Smooth muscle cell (in vitro differentiated cells): ENCODE data around the gene HTRA1. TPM values are rescaled to one million over a fixed set of nuclear protein-coding genes. Genes with fewer than 3 reads are reported as not detected.

Experiments
- DNase-seq: peaks from one replicate; lab custom pipeline; 2025; ENCODE audit not compliant: unreplicated experiment; lab: John Stamatoyannopoulos, UW
- H2AFZ ChIP-seq: fragments of 200-600 bp; sonication (generic); 2 replicates; pipeline ENCODE4 v1.6.0; 2016; ENCODE audit warnings: antibody characterized with exemption, low read depth, mild to moderate bottlenecking
- H3F3A ChIP-seq: fragments of 200-600 bp; sonication (generic); 2 replicates; pipeline ENCODE4 v1.6.0; 2017; ENCODE audit warnings: antibody characterized with exemption, low read depth
- H3K27ac ChIP-seq: fragments of 200-600 bp; sonication (generic); 2 replicates; pipeline ENCODE4 v1.5.1; 2016; ENCODE audit warnings: low read depth, mild to moderate bottlenecking
- H3K27me3 ChIP-seq: fragments of 200-600 bp; sonication (generic); 2 replicates; pipeline ENCODE4 v1.6.1; 2016; ENCODE audit warnings: low read depth, mild to moderate bottlenecking
- H3K36me3 ChIP-seq: fragments of 200-600 bp; sonication (generic); 2 replicates; pipeline ENCODE4 v1.5.1; 2016; ENCODE audit warnings: low read depth
- H3K4me1 ChIP-seq: fragments of 200-600 bp; sonication (generic); 2 replicates; pipeline ENCODE4 v1.5.1; 2016; ENCODE audit warnings: low read depth
- H3K4me2 ChIP-seq: fragments of 200-600 bp; sonication (generic); 2 replicates; pipeline ENCODE4 v1.6.0; 2016; ENCODE audit warnings: mild to moderate bottlenecking
- H3K4me3 ChIP-seq: fragments of 200-600 bp; sonication (generic); 2 replicates; pipeline ENCODE4 v1.5.1; 2016; ENCODE audit warnings: mild to moderate bottlenecking
- H3K79me2 ChIP-seq: fragments of 200-600 bp; sonication (generic); 2 replicates; pipeline ENCODE4 v1.6.0; 2016; ENCODE audit warnings: low read depth, mild to moderate bottlenecking
- H3K9ac ChIP-seq: fragments of 200-600 bp; sonication (generic); 2 replicates; pipeline ENCODE4 v1.6.0; 2016; ENCODE audit warnings: low read depth
- H3K9me3 ChIP-seq: fragments of 200-600 bp; sonication (generic); replicated peaks from 2 replicates; pipeline ENCODE4 v1.5.1; 2016; ENCODE audit warnings: low read depth
- H4K20me1 ChIP-seq: fragments of 200-600 bp; sonication (generic); 2 replicates; pipeline ENCODE4 v1.6.0; 2016; ENCODE audit warnings: low read depth
- WGBS: methylation state at CpG from one replicate; pipeline ENCODE4 v1.1.7; 2016; ENCODE audit warnings: low lambda C conversion rate; 5-methylcytosine and 5-hydroxymethylcytosine counted together
- polyA plus RNA-seq: library from polyadenylated mRNA; unstranded; fragments of >200 nt; fragmentation: Nextera tagmentation; extraction: Ambion mirVana; gene quantifications from 2 replicates; pipeline ENCODE4 v1.2.1, GENCODE V29; 2016
- total RNA-seq: library from RNA; depleted of rRNA; stranded (reverse); fragments of >200 nt; gene quantifications from 2 replicates; pipeline ENCODE4 v1.2.3, GENCODE V29; 2014
- TF ChIP-seq, protein P1 (sequence below): fragments of 200-600 bp; sonication (generic); IDR thresholded peaks from 2 replicates; pipeline ENCODE4 v1.5.1; 2017; ENCODE audit warnings: borderline replicate concordance, mild to moderate bottlenecking, antibody characterized with exemption; ENCODE audit not compliant: insufficient read depth, poor library complexity, severe bottlenecking

HTRA1 gene
- total and polyA plus RNA-seq, 2 experiments from 2014 or later = 175 to 257 TPM

DNA sequence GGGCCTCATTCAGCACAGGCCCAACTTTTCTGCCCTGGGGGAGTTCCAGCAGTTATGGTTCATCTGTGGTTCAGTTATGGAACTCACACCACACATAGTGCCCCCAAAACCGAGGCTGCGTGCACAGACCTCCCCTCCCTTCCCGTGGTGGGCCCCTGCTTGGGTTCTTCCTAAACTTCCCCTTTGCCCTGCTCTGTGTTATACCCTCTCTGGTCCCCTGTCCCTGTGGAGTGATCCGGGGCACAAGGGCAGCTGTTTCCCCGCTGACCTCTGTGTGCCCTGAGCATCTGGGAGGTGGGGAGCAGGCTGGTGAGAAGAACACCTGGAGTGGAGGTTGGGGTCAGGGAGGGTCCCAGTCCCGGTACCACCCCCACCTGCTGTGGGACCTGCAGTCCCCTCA, 39.4 kb downstream of the HTRA1 start:
- H3K9ac ChIP-seq = no peak overlapping the region
- no peak overlapping the region for H3K4me3 ChIP-seq
- no peaks in the 10 kb centered on the region for H3K36me3 ChIP-seq
- no peak for DNase-seq
- H3K4me2 ChIP-seq = no peak overlapping the region
- no peaks in the 10 kb centered on the region for H3K79me2 ChIP-seq
- no peaks in the 10 kb centered on the region for H3F3A ChIP-seq
- H3K27ac ChIP-seq = no peak overlapping the region
- no peaks in the 10 kb centered on the region for H3K27me3 ChIP-seq
- WGBS = 97% methylated on average over 6 of the region's 6 CpGs
- no peak overlapping the region for H2AFZ ChIP-seq
- H3K4me1 ChIP-seq = no peaks in the 10 kb centered on the region
- no peaks in the 10 kb centered on the region for H4K20me1 ChIP-seq
- TF ChIP-seq, protein P1, sequence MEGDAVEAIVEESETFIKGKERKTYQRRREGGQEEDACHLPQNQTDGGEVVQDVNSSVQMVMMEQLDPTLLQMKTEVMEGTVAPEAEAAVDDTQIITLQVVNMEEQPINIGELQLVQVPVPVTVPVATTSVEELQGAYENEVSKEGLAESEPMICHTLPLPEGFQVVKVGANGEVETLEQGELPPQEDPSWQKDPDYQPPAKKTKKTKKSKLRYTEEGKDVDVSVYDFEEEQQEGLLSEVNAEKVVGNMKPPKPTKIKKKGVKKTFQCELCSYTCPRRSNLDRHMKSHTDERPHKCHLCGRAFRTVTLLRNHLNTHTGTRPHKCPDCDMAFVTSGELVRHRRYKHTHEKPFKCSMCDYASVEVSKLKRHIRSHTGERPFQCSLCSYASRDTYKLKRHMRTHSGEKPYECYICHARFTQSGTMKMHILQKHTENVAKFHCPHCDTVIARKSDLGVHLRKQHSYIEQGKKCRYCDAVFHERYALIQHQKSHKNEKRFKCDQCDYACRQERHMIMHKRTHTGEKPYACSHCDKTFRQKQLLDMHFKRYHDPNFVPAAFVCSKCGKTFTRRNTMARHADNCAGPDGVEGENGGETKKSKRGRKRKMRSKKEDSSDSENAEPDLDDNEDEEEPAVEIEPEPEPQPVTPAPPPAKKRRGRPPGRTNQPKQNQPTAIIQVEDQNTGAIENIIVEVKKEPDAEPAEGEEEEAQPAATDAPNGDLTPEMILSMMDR = no peak
- no peaks in the 10 kb centered on the region for H3K9me3 ChIP-seq

DNA sequence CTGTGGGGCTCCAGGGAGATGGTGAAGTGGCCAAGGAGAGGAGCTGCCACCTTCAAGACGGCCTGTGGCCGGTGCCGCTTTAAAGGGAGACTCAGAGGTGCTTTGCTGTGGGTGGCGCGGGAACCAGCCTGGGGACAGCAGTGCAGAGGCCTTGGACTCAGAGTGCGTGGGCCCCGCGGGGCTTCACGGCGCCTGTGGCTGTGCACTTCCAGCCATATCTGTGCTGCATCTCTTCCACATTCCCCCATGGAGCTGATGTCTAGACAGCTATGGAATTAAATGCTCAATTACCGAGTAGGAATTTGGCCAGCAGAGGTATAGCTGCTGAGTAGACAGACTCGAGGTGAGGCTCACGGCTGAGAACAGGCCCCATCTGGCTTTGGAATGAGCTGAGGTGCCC, 41.7 kb downstream of the HTRA1 start:
- Histone ChIP-seq H3K27ac (no peak overlapping the region), H3K9ac (no peak overlapping the region), H3K79me2 (no peaks in the 10 kb centered on the region), H4K20me1 (no peaks in the 10 kb centered on the region), H2AFZ (no peak overlapping the region), H3K4me3 (no peak overlapping the region), H3F3A (no peaks in the 10 kb centered on the region), H3K36me3 (no peaks in the 10 kb centered on the region), H3K4me2 (no peak overlapping the region), H3K9me3 (no peaks in the 10 kb centered on the region), H3K4me1 (no peaks in the 10 kb centered on the region), H3K27me3 (no peaks in the 10 kb centered on the region)
- no peak for DNase-seq
- 62% methylated on average over 13 of the region's 13 CpGs for WGBS
- TF ChIP-seq, protein P1 = no peak

DNA sequence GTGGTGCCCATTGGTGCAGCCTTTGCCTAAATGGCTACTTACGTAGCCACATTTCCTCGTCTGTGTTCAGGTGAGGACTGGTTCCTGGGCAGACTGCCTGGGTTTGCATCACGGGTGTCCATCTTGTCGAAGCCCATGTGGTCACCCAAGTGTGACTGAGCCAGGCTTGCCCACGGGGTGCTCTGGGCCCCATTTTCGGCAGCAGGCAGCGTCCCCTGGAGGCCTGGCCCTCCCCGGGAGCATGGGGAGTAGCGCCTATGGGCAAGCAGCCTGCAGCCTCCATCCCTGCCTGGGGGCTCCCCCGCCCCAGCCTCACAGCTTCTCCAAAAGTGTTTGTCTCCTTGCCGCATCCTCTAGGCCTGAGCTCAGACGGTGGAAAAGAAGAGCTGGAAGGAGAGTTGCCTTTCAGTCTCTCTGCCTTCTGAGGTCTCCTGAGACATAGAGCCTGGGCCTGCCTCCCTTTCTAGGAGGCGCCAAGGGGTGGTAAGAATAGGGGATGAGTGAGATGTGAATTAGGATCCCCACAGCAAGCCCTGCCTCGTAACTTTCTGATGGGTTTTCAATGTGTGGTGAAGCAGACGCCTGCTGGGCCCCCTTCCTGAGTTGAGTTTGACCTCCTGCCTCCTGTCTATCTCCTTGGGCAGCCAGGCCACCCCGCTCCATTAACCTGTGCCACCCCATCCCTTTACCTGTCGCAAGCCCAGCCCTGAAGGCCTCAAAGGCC, 42.7 kb downstream of the HTRA1 start:
- H3K9ac ChIP-seq = no peak overlapping the region
- no peaks in the 10 kb centered on the region for H3K4me1 ChIP-seq
- no peaks in the 10 kb centered on the region for H3F3A ChIP-seq
- no peak for DNase-seq
- H3K36me3 ChIP-seq = no peaks in the 10 kb centered on the region
- TF ChIP-seq, protein P1 = no peak
- 88% methylated on average over 17 of the region's 17 CpGs for WGBS
- no peak overlapping the region for H3K4me2 ChIP-seq
- H3K4me3 ChIP-seq = no peak overlapping the region
- no peak overlapping the region for H2AFZ ChIP-seq
- no peaks in the 10 kb centered on the region for H3K27me3 ChIP-seq
- H3K27ac ChIP-seq = no peak overlapping the region
- no peaks in the 10 kb centered on the region for H3K79me2 ChIP-seq
- no peaks in the 10 kb centered on the region for H4K20me1 ChIP-seq
- no peaks in the 10 kb centered on the region for H3K9me3 ChIP-seq

DNA sequence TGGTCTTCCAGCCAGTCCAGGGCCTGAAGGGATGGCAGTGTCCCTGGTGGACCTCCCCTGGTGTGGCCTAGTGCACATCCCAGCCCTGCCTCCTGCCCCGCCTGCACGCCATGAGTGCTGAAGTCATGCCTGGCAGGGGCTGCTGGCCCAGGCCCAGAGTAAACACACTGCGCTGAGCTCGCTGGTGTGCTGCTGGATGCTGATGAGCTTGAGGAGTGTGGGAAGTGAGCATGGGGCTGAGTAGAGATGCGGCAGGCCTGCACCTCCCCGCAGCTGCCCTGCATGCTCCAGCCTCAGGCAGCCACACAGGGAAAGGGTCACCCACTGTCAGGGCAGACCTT, 43.2 kb downstream of the HTRA1 start:
- no peak overlapping the region for H3K9ac ChIP-seq

More for the DNA sequence above, 43.2 kb downstream of the HTRA1 start:
- Histone ChIP-seq H3K4me2 (no peak overlapping the region), H3K9me3 (no peaks in the 10 kb centered on the region), H3K27ac (no peak overlapping the region), H3K27me3 (no peaks in the 10 kb centered on the region), H3K79me2 (no peaks in the 10 kb centered on the region), H3K36me3 (no peaks in the 10 kb centered on the region), H3F3A (no peaks in the 10 kb centered on the region), H2AFZ (no peak overlapping the region), H3K4me3 (no peak overlapping the region), H4K20me1 (no peaks in the 10 kb centered on the region), H3K4me1 (no peaks in the 10 kb centered on the region)
- TF ChIP-seq, protein P1 = no peak
- DNase-seq = no peak
- WGBS = 45% methylated on average over 5 of the region's 6 CpGs
